ENCODE results near the gene EHHADH.
A peak's percentile ranks its signal among the peaks of the same experiment; 100 is the strongest.

Gene EHHADH

GRCh38 chr3:185188816-185189215 lies 65.0 kb downstream of the EHHADH start:
- H3K4ac ChIP-seq (ENCODE audit: low read depth, low read length): no peak overlapping the region
- H2BK5ac ChIP-seq (ENCODE audit: low read length): no peak overlapping the region
- no peak overlapping the region for H3K27ac ChIP-seq (ENCODE audit: low read depth, low read length)
- no peak overlapping the region for H3K18ac ChIP-seq (ENCODE audit: low read length)
- no peak overlapping the region for H2BK120ac ChIP-seq (ENCODE audit: low read depth, low read length)
- no peak overlapping the region for H3K4me3 ChIP-seq (ENCODE audit: low read length)
- H4K5ac ChIP-seq (ENCODE audit: low read length): no peak overlapping the region
- no peaks in the 10 kb centered on the region for H3K4me1 ChIP-seq (ENCODE audit: control insufficient read depth, low read depth, low read length)
- H3K79me2 ChIP-seq (ENCODE audit: control insufficient read depth, insufficient read depth, low read length): no peaks in the 10 kb centered on the region
- H3K23ac ChIP-seq (ENCODE audit: low read length): no peak overlapping the region
- no peak for DNase-seq
- no peak overlapping the region for H2BK15ac ChIP-seq (replicated peaks; ENCODE audit: low read depth)
- no peak overlapping the region for H2AK5ac ChIP-seq (ENCODE audit: low read length)
- H4K8ac ChIP-seq (ENCODE audit: low read depth, low read length): no peak overlapping the region
- H3K56ac ChIP-seq (ENCODE audit: low read length): no peak overlapping the region
- H3K36me3 ChIP-seq (ENCODE audit: control insufficient read depth, insufficient read depth, low read length): no peaks in the 10 kb centered on the region
- H3K9ac ChIP-seq (ENCODE audit: low read length): no peak overlapping the region
- no peak overlapping the region for H3K4me2 ChIP-seq (ENCODE audit: low read length)
- H3K79me1 ChIP-seq (ENCODE audit: low read length): no peaks in the 10 kb centered on the region
- H3K27me3 ChIP-seq (ENCODE audit: insufficient read depth, low read length, poor library complexity): no peaks in the 10 kb centered on the region

- H3K36me3 ChIP-seq (ENCODE audit: control insufficient read depth, insufficient read depth, low read length): no peaks in the 10 kb centered on the region
- no peaks in the 10 kb centered on the region for H3K79me2 ChIP-seq (ENCODE audit: control insufficient read depth, insufficient read depth, low read length)
- H3K27me3 ChIP-seq (ENCODE audit: insufficient read depth, low read length, poor library complexity): no peaks in the 10 kb centered on the region
- H3K4me3 ChIP-seq (ENCODE audit: low read length): no peak overlapping the region
- no peak overlapping the region for H2BK120ac ChIP-seq (ENCODE audit: low read depth, low read length)
- H3K18ac ChIP-seq (ENCODE audit: low read length): no peak overlapping the region
- no peaks in the 10 kb centered on the region for H3K79me1 ChIP-seq (ENCODE audit: low read length)
- H4K5ac ChIP-seq (ENCODE audit: low read length): no peak overlapping the region
- H4K8ac ChIP-seq (ENCODE audit: low read depth, low read length): no peak overlapping the region
- H3K27ac ChIP-seq (ENCODE audit: low read depth, low read length): no peak overlapping the region
- no peak overlapping the region for H3K9ac ChIP-seq (ENCODE audit: low read length)
- DNase-seq: no peak
- H3K4ac ChIP-seq (ENCODE audit: low read depth, low read length): no peak overlapping the region
- H3K56ac ChIP-seq (ENCODE audit: low read length): no peak overlapping the region
- no peak overlapping the region for H3K23ac ChIP-seq (ENCODE audit: low read length)
- no peak overlapping the region for H2BK5ac ChIP-seq (ENCODE audit: low read length)
- no peak overlapping the region for H3K4me2 ChIP-seq (ENCODE audit: low read length)
- H2BK15ac ChIP-seq (replicated peaks; ENCODE audit: low read depth): no peak overlapping the region
- no peak overlapping the region for H2AK5ac ChIP-seq (ENCODE audit: low read length)
- H3K4me1 ChIP-seq (ENCODE audit: control insufficient read depth, low read depth, low read length): no peaks in the 10 kb centered on the region
- no CpG with 5 or more reads among the region's 2 CpGs for WGBS (ENCODE audit: extremely low coverage, insufficient coverage, low lambda C conversion rate)
Measured at GRCh38 chr3:185187391-185187790, 66.5 kb downstream of the EHHADH start.

- no peak overlapping the region for H2BK15ac ChIP-seq (replicated peaks; ENCODE audit: low read depth)
- no peak overlapping the region for H2AK5ac ChIP-seq (ENCODE audit: low read length)
- peak; percentile 35 for DNase-seq
- no peaks in the 10 kb centered on the region for H3K27me3 ChIP-seq (ENCODE audit: insufficient read depth, low read length, poor library complexity)
- H3K27ac ChIP-seq (ENCODE audit: low read depth, low read length): no peak overlapping the region
- WGBS (ENCODE audit: extremely low coverage, insufficient coverage, low lambda C conversion rate): no CpG with 5 or more reads among the region's 10 CpGs
- no peak overlapping the region for H3K4me3 ChIP-seq (ENCODE audit: low read length)
- H3K18ac ChIP-seq (ENCODE audit: low read length): no peak overlapping the region
- no peaks in the 10 kb centered on the region for H3K79me1 ChIP-seq (ENCODE audit: low read length)
- no peak overlapping the region for H3K4me2 ChIP-seq (ENCODE audit: low read length)
- no peak overlapping the region for H3K56ac ChIP-seq (ENCODE audit: low read length)
- H4K5ac ChIP-seq (ENCODE audit: low read length): no peak overlapping the region
- H3K4ac ChIP-seq (ENCODE audit: low read depth, low read length): no peak overlapping the region
- no peaks in the 10 kb centered on the region for H3K4me1 ChIP-seq (ENCODE audit: control insufficient read depth, low read depth, low read length)
- H3K9ac ChIP-seq (ENCODE audit: low read length): no peak overlapping the region
- H3K79me2 ChIP-seq (ENCODE audit: control insufficient read depth, insufficient read depth, low read length): no peaks in the 10 kb centered on the region
- H2BK5ac ChIP-seq (ENCODE audit: low read length): no peak overlapping the region
- H4K8ac ChIP-seq (ENCODE audit: low read depth, low read length): no peak overlapping the region
- no peaks in the 10 kb centered on the region for H3K36me3 ChIP-seq (ENCODE audit: control insufficient read depth, insufficient read depth, low read length)
- H2BK120ac ChIP-seq (ENCODE audit: low read depth, low read length): no peak overlapping the region
- no peak overlapping the region for H3K23ac ChIP-seq (ENCODE audit: low read length)
Measured at GRCh38 chr3:185176750-185177359, 77.0 kb downstream of the EHHADH start.

GRCh38 chr3:185175370-185175987 lies 78.4 kb downstream of the EHHADH start:
- Histone ChIP-seq H4K5ac (ENCODE audit: low read length) (no peak overlapping the region), H3K27ac (ENCODE audit: low read depth, low read length) (no peak overlapping the region), H3K9ac (ENCODE audit: low read length) (peak overlapping the region; percentile 25), H2AK5ac (ENCODE audit: low read length) (no peak overlapping the region), H3K27me3 (ENCODE audit: insufficient read depth, low read length, poor library complexity) (no peaks in the 10 kb centered on the region), H3K79me1 (ENCODE audit: low read length) (no peaks in the 10 kb centered on the region), H3K56ac (ENCODE audit: low read length) (peak overlapping the region; percentile 77), H2BK15ac (replicated peaks; ENCODE audit: low read depth) (no peak overlapping the region), H3K23ac (ENCODE audit: low read length) (no peak overlapping the region), H3K4me1 (ENCODE audit: control insufficient read depth, low read depth, low read length) (no peaks in the 10 kb centered on the region), H4K8ac (ENCODE audit: low read depth, low read length) (no peak overlapping the region), H3K4me3 (ENCODE audit: low read length) (no peak overlapping the region), H3K36me3 (ENCODE audit: control insufficient read depth, insufficient read depth, low read length) (no peaks in the 10 kb centered on the region), H3K4ac (ENCODE audit: low read depth, low read length) (no peak overlapping the region), H3K4me2 (ENCODE audit: low read length) (no peak overlapping the region), H2BK5ac (ENCODE audit: low read length) (no peak overlapping the region), H3K18ac (ENCODE audit: low read length) (no peak overlapping the region), H3K79me2 (ENCODE audit: control insufficient read depth, insufficient read depth, low read length) (no peaks in the 10 kb centered on the region), H2BK120ac (ENCODE audit: low read depth, low read length) (no peak overlapping the region)
- DNase-seq: peak; percentile 73
- WGBS (ENCODE audit: extremely low coverage, insufficient coverage, low lambda C conversion rate): no CpG with 5 or more reads among the region's 15 CpGs

GRCh38 chr3:185172086-185173049 lies 81.5 kb downstream of the EHHADH start:
- Histone ChIP-seq H3K18ac (ENCODE audit: low read length) (no peak overlapping the region), H3K79me2 (ENCODE audit: control insufficient read depth, insufficient read depth, low read length) (no peaks in the 10 kb centered on the region), H2BK120ac (ENCODE audit: low read depth, low read length) (no peak overlapping the region), H3K9ac (ENCODE audit: low read length) (no peak overlapping the region), H3K4ac (ENCODE audit: low read depth, low read length) (no peak overlapping the region), H3K56ac (ENCODE audit: low read length) (peak overlapping the region; percentile 44), H3K27ac (ENCODE audit: low read depth, low read length) (no peak overlapping the region), H3K27me3 (ENCODE audit: insufficient read depth, low read length, poor library complexity) (no peaks in the 10 kb centered on the region), H4K5ac (ENCODE audit: low read length) (no peak overlapping the region), H3K36me3 (ENCODE audit: control insufficient read depth, insufficient read depth, low read length) (no peaks in the 10 kb centered on the region), H3K4me3 (ENCODE audit: low read length) (no peak overlapping the region), H3K79me1 (ENCODE audit: low read length) (no peaks in the 10 kb centered on the region), H3K23ac (ENCODE audit: low read length) (no peak overlapping the region), H2AK5ac (ENCODE audit: low read length) (no peak overlapping the region), H2BK5ac (ENCODE audit: low read length) (no peak overlapping the region), H2BK15ac (replicated peaks; ENCODE audit: low read depth) (no peak overlapping the region), H3K4me1 (ENCODE audit: control insufficient read depth, low read depth, low read length) (no peaks in the 10 kb centered on the region), H4K8ac (ENCODE audit: low read depth, low read length) (no peak overlapping the region), H3K4me2 (ENCODE audit: low read length) (no peak overlapping the region)
- DNase-seq: no peak
- 100% methylated on average over 1 of the region's 11 CpGs for WGBS (ENCODE audit: extremely low coverage, insufficient coverage, low lambda C conversion rate)

Measured in mesendoderm (in vitro differentiated cells).